HG02938 (cell line): ENCODE data around the gene DPM2.
A peak's percentile ranks its signal among the peaks of the same experiment; 100 is the strongest.

Experiments used
- ATAC-seq: cut with Tn5 transposase; IDR thresholded peaks from one replicate; pipeline ENCODE4 v1.9.1; 2021; ENCODE audit warnings: mild to moderate bottlenecking, moderate library complexity; ENCODE audit not compliant: unreplicated experiment

Gene DPM2, protein sequence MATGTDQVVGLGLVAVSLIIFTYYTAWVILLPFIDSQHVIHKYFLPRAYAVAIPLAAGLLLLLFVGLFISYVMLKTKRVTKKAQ

DNA sequence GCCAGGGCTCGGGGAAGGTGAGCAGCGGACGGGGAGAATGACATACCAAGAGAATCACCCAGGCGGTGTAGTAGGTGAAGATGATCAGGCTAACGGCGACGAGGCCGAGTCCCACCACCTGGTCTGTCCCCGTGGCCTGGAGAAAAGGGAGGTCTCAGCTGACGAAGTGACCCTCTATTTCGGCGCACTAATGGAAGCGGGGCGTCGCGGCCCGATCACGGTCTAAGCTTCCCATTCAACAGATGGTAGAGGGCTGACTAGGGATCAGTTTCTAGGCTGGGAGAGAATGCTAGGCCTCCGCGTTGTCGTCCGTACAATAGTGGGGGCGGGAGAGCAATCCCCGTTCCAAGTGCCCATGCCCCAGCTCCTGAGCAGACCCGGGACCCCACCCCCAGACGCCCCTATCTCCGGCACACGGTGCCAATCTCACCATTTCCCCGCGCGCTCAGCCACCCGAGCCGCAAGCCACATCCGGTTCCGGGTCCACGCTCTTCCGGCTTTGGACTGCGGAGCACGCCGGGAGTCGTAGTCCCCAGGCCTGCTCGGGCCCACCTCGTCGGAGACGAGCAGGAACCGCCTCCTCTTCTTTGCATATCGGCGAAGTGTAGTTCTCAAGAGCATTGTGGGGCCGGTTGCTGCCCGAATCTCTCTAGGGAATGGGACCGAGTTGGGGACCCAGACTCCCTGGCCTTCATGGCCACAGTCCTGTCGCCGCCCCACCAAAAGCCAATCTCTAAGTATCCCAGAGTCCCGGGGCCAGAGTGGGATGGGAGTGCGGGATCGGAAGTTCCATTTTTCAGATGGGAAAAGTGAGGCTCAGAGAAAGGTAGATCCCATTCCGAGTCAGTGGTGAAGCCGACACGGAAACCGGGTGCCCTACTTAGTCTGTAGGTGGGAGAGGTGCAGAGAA lies at the start of gene DPM2:
TSS of gene DPM2 (minus strand) at position 467 of the 910 bp plus-strand sequence. CDS start at position 433, 34 bp downstream.
- peak; percentile 85 for ATAC-seq

DNA sequence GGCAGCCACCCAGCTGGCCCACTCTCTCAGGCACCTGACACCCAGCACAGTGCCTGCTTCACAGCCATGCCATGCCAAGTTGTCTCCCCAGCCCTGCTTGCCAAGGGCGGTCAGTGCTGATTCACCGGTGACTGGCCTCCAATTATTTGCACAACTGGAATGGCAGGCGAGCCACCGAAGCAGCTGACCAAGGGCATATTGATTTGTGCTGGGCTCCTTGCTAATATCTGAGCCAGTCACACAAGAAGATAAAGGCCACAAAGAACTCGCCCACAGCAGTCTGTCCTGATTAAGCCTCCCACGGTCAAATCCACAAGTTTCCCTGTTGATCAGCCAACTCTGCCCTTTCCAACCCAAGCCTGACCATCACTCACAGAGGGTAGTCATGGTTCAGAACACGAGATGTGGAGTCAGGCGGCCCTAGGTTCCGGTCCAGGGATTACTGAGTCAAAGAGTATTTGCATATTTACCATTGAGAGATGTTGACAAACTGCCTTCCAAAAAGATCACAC lies 49.5 kb upstream of the DPM2 start:
- no peak for ATAC-seq

GRCh38 chr9:127985011-127985410 lies 47.4 kb upstream of the DPM2 start:
- no peak for ATAC-seq

DNA sequence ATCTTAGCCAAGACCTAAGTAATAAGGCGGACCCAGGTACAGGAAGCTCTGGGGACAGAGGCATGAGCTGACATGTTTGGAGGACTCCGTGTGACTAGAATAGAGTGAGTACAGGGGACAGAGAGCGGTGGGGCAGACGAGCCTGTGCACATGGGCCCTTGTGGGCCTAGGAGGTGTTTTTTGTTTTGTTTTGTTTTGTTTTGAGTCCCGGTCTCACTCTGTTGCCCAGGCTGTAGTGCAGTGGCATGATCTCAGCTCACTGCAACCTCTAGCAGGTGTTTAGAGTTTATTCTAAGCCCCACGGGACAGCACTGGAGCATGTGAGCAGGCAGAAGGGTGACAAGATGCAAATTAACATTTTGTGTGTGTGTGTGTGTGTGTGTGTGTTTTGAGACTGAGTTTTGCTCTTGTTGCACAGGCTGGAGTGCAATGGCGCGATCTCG lies 46.2 kb upstream of the DPM2 start:
- ATAC-seq = peak; percentile 33

- no peak for ATAC-seq
Observed at GRCh38 chr9:127982912-127983311, 45.3 kb upstream of the DPM2 start.

DNA sequence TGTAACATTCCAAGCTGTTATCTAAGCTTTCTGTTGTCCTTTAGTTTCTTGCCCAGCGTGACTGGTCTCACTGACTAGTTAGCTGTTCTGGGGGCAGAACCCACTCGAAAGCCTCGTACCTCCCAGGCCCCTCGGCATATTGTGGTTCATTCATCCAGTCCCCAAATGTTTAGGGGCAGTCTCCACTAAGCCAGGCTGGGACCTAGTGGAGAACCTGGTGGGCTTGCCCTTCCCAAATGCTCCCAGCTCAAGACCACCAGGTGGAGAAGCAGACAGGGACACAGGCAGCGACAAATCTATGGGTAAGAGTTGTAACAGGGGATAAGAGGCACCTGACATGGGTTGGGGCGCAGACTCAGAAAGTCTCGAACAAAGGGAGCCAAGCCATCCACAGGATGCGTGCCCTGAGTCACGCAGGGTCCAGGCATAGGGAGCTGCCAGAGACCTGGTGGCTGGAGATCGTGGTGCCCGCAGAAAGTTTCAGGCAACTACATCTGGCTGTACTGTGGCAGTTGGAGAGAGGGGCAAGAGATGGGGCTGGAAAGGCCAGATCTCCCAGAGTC lies 44.0 kb upstream of the DPM2 start:
- no peak for ATAC-seq

- peak; percentile 61 for ATAC-seq
Observed at GRCh38 chr9:127980706-127981558, 43.3 kb upstream of the DPM2 start, which contains the start of gene EEIG1. TSS of gene EEIG1 (minus strand) at chr9:127980989. CDS start at chr9:127980137, 852 bp downstream.

DNA sequence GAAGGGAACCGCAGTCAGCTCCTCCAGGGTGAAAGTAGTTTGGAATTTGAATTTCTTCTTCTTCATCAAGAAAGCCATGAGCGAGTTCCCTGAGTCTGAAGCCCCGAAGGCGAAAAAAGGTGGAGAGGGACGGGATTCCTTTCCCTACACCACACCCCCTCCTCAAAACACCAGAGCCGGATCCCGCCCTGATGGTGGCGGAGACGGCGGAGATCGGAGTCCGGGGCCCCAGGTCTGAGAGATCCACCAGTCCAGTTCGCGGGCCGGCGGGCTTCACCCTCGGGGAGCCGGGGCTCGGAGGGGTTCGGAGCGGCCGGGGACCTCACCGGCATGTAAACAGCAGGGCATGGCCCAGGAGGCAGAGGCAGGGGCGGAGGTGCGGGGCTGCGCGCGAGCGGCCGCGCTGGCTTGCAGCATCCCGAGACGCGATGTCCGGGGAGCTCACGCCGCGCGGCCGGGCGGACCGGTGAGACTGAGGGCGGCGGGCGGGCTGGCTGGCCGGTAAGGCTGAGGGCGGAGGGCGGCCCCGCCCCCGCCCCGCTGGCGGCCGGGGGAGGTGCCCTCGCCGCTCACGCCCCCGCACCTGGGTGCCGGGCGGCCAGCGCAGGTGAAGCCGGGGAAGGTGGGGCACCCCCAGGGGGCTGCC lies 42.5 kb upstream of the DPM2 start:
- ATAC-seq = peak; percentile 23

GRCh38 chr9:127979333-127980059 lies 41.8 kb upstream of the DPM2 start:
- no peak for ATAC-seq

DNA sequence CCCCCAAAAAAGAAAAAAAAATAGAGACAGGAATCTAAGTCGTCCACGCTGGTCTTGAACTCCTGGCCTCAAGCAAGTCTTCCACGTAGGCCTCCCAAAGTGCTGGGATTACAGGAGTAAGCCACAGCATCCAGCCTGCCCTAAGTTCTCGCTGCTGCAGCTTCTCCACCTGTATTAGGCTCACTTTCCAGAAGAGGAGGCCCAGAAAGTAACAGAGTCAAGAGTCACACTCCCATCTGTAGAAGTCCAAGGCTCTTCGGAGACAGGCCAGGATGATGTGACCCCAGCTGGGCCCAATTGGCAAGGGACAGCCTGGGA lies 41.3 kb upstream of the DPM2 start:
- ATAC-seq = no peak

DNA sequence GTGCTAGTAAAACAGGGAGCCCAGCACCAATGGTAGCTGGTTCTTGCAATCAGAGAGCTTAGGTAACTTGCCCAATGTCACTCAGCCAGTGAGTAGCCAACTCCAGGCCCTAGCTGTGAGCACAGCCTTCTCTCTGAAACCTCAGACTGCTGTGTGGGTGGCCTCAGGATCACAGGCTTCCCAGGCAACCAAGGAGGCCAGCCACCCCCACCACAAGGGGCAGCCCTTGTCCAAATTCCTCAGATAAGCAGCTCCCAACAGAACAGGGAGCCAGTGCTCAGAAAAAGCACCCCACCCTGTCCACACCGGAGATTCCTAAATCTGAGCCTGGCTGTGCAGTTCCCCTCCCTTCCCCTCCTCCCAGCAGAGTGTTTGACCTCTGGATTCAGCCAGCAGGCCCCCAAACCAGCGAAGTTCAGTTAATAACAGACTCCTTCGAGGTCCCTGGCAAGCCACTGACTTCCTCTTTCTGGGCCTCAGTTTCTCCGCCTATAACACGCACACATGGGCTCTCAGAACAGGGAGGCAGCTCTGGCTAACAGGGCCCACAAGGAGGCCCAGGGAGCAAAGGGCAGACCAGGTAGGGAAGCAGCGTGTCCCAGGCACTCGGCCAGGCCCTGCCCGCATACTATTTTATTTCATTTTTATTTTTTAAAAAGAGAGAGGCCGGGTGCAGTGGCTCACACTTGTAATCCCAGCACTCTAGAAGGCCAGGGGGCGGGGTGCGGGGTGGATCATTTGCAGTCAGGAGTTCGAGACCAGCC lies 40.4 kb upstream of the DPM2 start:
- ATAC-seq = no peak

DNA sequence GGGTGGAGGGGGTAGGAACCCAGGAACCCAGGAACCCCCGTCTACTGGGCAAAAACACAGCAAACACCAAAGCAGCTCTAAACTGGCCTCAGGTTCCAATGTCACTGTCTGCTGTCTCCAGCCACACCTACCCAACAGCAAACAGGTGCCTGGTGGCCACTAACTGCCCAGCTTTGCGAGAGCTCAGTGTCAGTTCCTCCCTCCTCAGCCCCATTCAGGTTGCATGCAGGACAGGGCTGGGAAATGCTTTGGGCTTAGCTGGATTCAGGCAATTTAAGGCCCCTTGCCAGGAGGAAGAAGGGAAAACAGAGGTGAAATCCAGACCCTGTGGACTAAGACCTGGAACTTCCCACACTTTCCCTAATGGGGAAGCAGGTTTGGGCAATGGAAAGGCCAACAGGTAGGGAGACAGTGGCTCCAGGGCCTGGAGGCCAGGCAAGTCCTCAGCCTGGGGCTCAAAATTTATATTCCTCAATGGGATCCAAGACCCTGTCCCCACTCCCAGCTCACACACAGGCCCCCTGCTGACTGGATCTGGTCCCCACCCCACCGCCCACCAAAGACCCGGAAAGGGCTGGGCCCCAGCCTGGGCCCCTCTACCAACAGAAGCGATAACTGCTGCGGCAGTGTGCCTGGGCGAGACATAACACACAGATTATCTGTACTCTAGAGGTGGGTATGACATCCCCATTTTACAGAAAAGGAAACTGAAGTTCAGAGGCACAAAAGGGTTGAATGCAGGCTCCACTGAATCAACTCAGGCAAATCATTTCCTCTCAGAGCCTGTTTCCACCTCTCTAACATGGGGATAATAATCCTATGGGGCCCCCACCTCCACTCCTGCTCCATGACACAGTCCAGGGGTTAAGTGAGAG lies 39.6 kb upstream of the DPM2 start:
- no peak for ATAC-seq

- no peak for ATAC-seq
Observed at GRCh38 chr9:127976498-127976897, 38.8 kb upstream of the DPM2 start.

DNA sequence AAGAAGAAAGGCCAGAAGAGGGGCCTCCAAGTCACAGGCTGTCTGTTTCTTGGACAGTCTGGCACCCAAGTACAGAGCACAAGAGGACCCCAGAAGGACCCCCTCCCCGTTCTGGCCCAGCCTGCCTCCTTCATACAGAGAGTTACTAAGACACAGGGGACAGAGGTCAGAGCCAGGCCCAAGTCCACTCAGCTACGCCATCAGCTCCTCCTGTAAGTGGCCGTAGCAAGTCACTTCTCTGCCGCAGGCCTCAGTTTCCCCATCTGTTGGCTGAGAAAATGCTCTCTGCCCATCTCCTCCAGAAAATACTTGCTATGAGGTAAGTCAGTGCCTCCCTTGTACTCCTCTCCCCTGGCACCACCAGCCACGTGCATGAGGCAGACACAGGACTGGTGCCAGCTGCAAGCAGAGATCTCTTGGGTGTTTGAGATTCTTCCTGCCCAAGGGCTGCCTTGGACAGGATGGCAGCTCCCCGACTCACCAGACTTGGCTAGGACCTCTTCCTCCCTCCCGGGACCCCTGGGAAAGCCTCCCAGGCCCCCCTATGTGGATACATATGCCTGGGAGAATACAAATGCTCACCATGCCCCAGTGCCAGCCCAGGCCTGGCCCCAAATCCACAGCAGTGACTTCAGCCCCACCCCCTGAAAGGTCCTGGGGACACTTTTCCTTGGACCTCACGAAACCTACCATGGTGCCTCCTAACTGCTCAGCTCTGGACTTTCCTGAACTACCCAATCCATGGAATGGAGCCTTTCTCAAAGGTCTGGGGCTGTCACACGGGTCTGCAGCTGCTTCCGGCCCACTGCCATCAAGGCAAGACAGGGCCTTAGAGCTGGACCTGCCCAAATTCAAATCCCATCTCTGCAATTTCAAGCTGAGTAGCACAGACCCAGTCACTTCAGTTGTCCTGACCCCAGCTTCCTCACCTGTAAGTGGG lies 38.0 kb upstream of the DPM2 start:
- ATAC-seq = no peak

DNA sequence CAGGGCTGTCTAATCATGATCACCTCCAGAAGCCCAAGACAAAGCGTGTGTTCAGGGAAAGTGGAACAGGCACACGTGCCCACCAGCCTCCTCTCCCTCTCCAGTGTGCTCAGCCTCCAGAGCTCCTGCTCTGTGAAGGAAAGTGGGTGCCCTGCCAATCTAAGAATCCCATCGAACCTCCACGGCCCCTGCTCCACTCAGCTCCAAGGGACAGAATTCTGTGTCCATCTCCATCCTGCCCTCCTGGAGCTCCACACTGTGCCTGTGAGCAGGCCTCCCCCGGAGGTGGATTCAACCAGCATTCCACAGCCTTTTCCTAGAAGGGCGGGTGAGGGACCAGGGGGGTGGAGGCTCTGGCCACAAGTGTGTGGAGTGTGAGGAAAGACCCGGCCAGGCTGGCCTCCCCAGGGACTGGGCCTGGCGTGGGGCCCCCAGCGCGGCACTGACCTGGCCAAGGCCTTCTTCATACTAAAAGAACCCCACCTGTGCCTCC lies 37.2 kb upstream of the DPM2 start:
- no peak for ATAC-seq

DNA sequence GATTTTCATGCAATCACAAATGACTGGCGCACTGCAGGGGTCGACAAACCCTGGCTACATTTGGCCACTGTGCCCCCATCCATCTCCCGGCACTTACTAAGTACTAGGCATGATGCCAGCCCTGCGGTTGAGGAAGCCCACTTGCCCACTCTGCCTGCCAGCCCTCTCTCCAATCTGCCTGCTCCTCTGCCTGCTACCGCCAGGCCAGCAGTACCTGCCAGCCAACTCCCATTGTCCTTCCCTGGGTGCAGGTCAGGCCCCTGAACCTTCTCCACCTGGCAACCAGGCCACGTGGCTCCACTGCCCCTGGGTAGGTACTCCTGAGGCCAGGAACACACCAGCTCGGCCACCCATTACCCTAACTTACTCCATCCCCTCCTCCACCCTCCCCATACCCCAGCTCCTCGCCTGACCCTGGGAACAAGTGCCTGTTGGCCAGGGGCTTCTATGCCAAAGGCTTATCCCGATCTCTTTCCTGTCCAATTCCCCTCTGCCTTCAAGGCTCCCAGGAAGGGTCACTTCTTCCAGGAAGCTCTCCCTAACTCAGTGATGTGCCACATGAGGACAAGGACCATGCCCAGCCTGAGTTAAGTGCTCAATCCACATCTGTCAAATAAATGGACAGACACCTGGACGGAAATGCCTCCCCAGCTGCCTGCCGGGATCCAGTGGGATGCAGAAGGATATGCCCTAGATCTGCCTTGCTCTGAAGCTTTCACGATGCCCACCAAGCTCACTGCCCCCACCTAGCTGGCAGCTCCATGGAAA lies 36.5 kb upstream of the DPM2 start:
- no peak for ATAC-seq
